Pancreas (tissue), 10 donors: ENCODE data around the gene TCTN1. TPM values are rescaled to one million over a fixed set of nuclear protein-coding genes. Genes with fewer than 3 reads are reported as not detected.
"Not testable (repeated sequence)": the region's sequence is repeated elsewhere in the genome, so short reads cannot be mapped to it uniquely, and the experiment has no call there.

Experiments used
- ATAC-seq, 4 donors: fragments of 200-7000 bp; cut with Tn5 transposase; one replicate each; pipeline versions ENCODE4 v1.8.0 to v1.9.1; 2020; ENCODE audit warnings: mild to moderate bottlenecking in 4 of 4, moderate library complexity in 4 of 4
- DNase-seq, 6 donors: peaks; one replicate each; pipeline ENCODE4 v3.0.0-alpha.2; 2020
- FAIRE-seq: peaks from 2 replicates; lab custom pipeline; 2012; peaks lifted over from hg19 to GRCh38; lab: Jason Lieb, UNC
- H3K27ac ChIP-seq, 4 donors: fragments of 200-600 bp; sonication (generic); 1 replicate in 3 of 4; 2 replicates in 1 of 4; pipeline versions ENCODE4 v1.5.0 to v1.8.0; 2020
- H3K27me3 ChIP-seq, 4 donors: fragments of 200-600 bp; one replicate each; pipeline ENCODE4 v1.8.0; 2021
- H3K36me3 ChIP-seq, 3 donors: fragments of 200-600 bp; sonication (generic) in 1 of 3; one replicate each; pipeline versions ENCODE4 v1.5.0 to v1.8.0; 2020 to 2021
- H3K4me1 ChIP-seq, 3 donors: fragments of 200-600 bp; one replicate each; pipeline ENCODE4 v1.8.0; 2021
- H3K4me3 ChIP-seq, 4 donors: fragments of 200-600 bp; sonication (generic) in 2 of 4; one replicate each; pipeline versions ENCODE4 v1.5.0 to v1.8.0; 2020 to 2021
- H3K9me3 ChIP-seq, 4 donors: fragments of 200-600 bp; one replicate each; pipeline ENCODE4 v1.8.0; 2021
- CTCF ChIP-seq, 4 donors: fragments of 200-600 bp; sonication (generic) in 3 of 4; IDR thresholded peaks; one replicate each; pipeline versions ENCODE4 v1.5.0 to v1.8.0; 2021; ENCODE audit warnings: antibody characterized with exemption in 4 of 4
- WGBS, 2 donors: extraction: QIAGEN DNeasy Blood & Tissue Kit; methylation state at CpG; one replicate each; pipeline ENCODE4 v1.1.7; 2013; 5-methylcytosine and 5-hydroxymethylcytosine counted together
- intact Hi-C, 3 donors: fragments of 100-400 bp; cut with DNase I; formaldehyde crosslinking; loops; one replicate each; pipeline versions ENCODE4 v1.11.1 to v1.14.2; 2022
- polyA plus RNA-seq, 2 donors: library from polyadenylated mRNA; stranded (reverse); fragments of 200-250 nt; gene quantifications; one replicate each; pipeline ENCODE4 v1.2.3, GENCODE V29; 2013
- total RNA-seq, 6 donors: library from RNA; stranded (reverse); fragmentation: NEBNext Ultra II Directional in 4 of 6; extraction: Animal tissue kit (Norgen Biotek cat#: 25700) in 4 of 6; gene quantifications; one replicate each; pipeline versions ENCODE4 v1.2.1 to v1.2.4, GENCODE V29; 2021 to 2023
- donor health status: healthy with polysubstance abuse.
- donor health status: DM: no; HTN: no; CAD: no; lungs with moderate emphysema.
- donor health status: DM: no; HTN: no; CAD: no.
- donor health status: control.
- donor health status: control.
- donor health status: Bipolar disorder and iron deficiency.
- donor health status: DM: yes; HTN: yes; CAD: no.
- donor health status: DM: no; HTN: no; CAD: no.
- donor health status: DM: no; HTN: no; CAD: no.
- donor health status: DM: yes; HTN: yes; CAD: no.

TCTN1 gene
- total and polyA plus RNA-seq, 8 donors, result 14.7 to 54.5 (median 20.9) TPM

GRCh38 chr12:110590059-110590458 is 23.9 kb upstream of the TCTN1 start:
- Histone ChIP-seq H3K36me3 (no peaks in the 10 kb centered on the region), H3K27me3 (no peaks in the 10 kb centered on the region), H3K27ac (peak overlapping the region in 1 of 4 donors; percentile 66), H3K4me3 (no peak overlapping the region), H3K4me1 (peaks cover 19 to 28% (median 22%) of the 10 kb centered on the region in 3 donors), H3K9me3 (no peaks in the 10 kb centered on the region)
- 93 to 98% methylated on average over 1 of the region's 1 CpG for WGBS, 2 donors
- intact Hi-C loops, result loop anchor here in 2 of 3 donors (10.0 kb wide), 2 partner anchors 45 to 75 kb away; no protein-coding TSS in a partner anchor
- ATAC-seq (no peak), FAIRE-seq (no peak), DNase-seq (no peak)
- TF ChIP-seq CTCF (IDR thresholded peaks at IDR 0.05), result no peak

GRCh38 chr12:110590806-110591326 is 23.1 kb upstream of the TCTN1 start:
- no peak for DNase-seq
- peak in 3 of 4 donors; percentile 43 to 73 (median 72) for ATAC-seq
- no peak for TF ChIP-seq CTCF (IDR thresholded peaks at IDR 0.05)
- Histone ChIP-seq H3K36me3 (no peaks in the 10 kb centered on the region), H3K27me3 (no peaks in the 10 kb centered on the region), H3K27ac (peak overlapping the region in 2 of 4 donors; percentile 66 to 74), H3K4me1 (peaks cover 14 to 21% (median 14%) of the 10 kb centered on the region in 3 donors), H3K9me3 (no peaks in the 10 kb centered on the region), H3K4me3 (no peak overlapping the region)
- intact Hi-C loops, result loop anchor here in 2 of 3 donors (10.0 kb wide), 2 partner anchors 46 to 76 kb away; no protein-coding TSS in a partner anchor
- WGBS, 2 donors, result 73 to 80% methylated on average over 3 of the region's 3 CpGs
- FAIRE-seq, result no peak

- FAIRE-seq (no peak), DNase-seq (no peak), ATAC-seq (peak; percentile 69 to 86 (median 78))
- no peak overlapping the region for H3K4me3 ChIP-seq
- H3K9me3 ChIP-seq, result no peaks in the 10 kb centered on the region
- H3K36me3 ChIP-seq, result no peaks in the 10 kb centered on the region
- H3K27me3 ChIP-seq, result no peaks in the 10 kb centered on the region
- H3K27ac ChIP-seq, result peak overlapping the region in 2 of 4 donors; percentile 66 to 74
- intact Hi-C loops, result loop anchor here in 2 of 3 donors (10.0 kb wide), 2 partner anchors 47 to 77 kb away; no protein-coding TSS in a partner anchor
- H3K4me1 ChIP-seq, result peaks cover 10 to 18% (median 13%) of the 10 kb centered on the region in 3 donors
- 14 to 15% methylated on average over 7 of the region's 7 CpGs for WGBS, 2 donors
- TF ChIP-seq CTCF (IDR thresholded peaks at IDR 0.05), result no peak
Observed at GRCh38 chr12:110591451-110592051, 22.4 kb upstream of the TCTN1 start.

DNA sequence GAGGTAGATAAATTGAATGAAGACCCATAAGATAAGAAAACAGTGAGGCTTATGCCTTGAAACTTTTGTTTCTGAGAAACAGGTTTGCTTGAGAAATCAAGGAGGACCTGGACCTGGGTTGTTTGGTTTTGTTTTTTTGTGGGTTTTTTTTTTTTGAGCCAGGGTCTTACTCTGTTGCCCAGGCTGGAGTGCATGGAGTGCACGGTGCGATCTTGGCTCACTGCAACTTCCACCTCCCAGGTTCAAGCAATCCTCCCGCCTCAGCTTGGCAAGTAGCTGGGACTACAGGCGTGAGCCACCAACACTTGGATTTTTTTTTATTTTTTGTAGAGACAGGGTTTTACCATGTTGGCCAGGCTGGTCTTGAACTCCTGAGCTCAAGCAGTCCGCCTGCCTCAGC is 21.9 kb upstream of the TCTN1 start:
- intact Hi-C loops, result loop anchor here in 2 of 3 donors (10.0 kb wide), 2 partner anchors 47 to 77 kb away; no protein-coding TSS in a partner anchor
- 43 to 55% methylated on average over 5 of the region's 5 CpGs for WGBS, 2 donors
- FAIRE-seq (no peak), ATAC-seq (peak in 2 of 4 donors; percentile 9 to 40), DNase-seq (no peak)
- H3K27me3 ChIP-seq, result no peaks in the 10 kb centered on the region
- no peaks in the 10 kb centered on the region for H3K9me3 ChIP-seq
- peak overlapping the region in 3 of 4 donors; percentile 8 to 74 (median 66) for H3K27ac ChIP-seq
- H3K4me1 ChIP-seq, result peaks cover 10 to 18% (median 13%) of the 10 kb centered on the region in 3 donors
- no peak overlapping the region for H3K4me3 ChIP-seq
- H3K36me3 ChIP-seq, result no peaks in the 10 kb centered on the region
- TF ChIP-seq CTCF (IDR thresholded peaks at IDR 0.05), result no peak

- not testable (repeated sequence) for H3K27ac ChIP-seq, FAIRE-seq, DNase-seq, ATAC-seq, H3K4me3 ChIP-seq, H3K9me3 ChIP-seq, H3K27me3 ChIP-seq, H3K36me3 ChIP-seq
- intact Hi-C loops, result loop anchor here in 2 of 3 donors (10.0 kb wide), 2 partner anchors 48 to 78 kb away; no protein-coding TSS in a partner anchor
- peaks cover 10 to 18% (median 13%) of the 10 kb centered on the region in 3 donors for H3K4me1 ChIP-seq
- 89% methylated on average over 4 of the region's 4 CpGs for WGBS, 2 donors
Observed at GRCh38 chr12:110592919-110593318, 21.0 kb upstream of the TCTN1 start.
